Adipose tissue (tissue), 3 donors: ENCODE results near the gene C19orf12. TPM values are rescaled to one million over a fixed set of nuclear protein-coding genes. Genes with fewer than 3 reads are reported as not detected.

Experiments used
- H3K27ac ChIP-seq: one replicate; pipeline ENCODE4 v1.5.1; 2013; ENCODE audit warnings: low read depth, low read length
- WGBS, 3 donors: extraction: QIAGEN DNeasy Blood & Tissue Kit; methylation state at CpG; one replicate each; pipeline ENCODE4 v1.1.7; 2013; 5-methylcytosine and 5-hydroxymethylcytosine counted together
- polyA plus RNA-seq, 3 donors: library from polyadenylated mRNA; stranded (reverse); fragments of 200-250 nt; gene quantifications; one replicate each; pipeline ENCODE4 v1.2.3, GENCODE V29; 2013
- donor health status: healthy with polysubstance abuse.
- donor health status: Bipolar disorder and iron deficiency.
- donor health status: healthy.

C19orf12 gene
- polyA plus RNA-seq, 3 donors = 24.1 to 144 (median 47.1) TPM

DNA sequence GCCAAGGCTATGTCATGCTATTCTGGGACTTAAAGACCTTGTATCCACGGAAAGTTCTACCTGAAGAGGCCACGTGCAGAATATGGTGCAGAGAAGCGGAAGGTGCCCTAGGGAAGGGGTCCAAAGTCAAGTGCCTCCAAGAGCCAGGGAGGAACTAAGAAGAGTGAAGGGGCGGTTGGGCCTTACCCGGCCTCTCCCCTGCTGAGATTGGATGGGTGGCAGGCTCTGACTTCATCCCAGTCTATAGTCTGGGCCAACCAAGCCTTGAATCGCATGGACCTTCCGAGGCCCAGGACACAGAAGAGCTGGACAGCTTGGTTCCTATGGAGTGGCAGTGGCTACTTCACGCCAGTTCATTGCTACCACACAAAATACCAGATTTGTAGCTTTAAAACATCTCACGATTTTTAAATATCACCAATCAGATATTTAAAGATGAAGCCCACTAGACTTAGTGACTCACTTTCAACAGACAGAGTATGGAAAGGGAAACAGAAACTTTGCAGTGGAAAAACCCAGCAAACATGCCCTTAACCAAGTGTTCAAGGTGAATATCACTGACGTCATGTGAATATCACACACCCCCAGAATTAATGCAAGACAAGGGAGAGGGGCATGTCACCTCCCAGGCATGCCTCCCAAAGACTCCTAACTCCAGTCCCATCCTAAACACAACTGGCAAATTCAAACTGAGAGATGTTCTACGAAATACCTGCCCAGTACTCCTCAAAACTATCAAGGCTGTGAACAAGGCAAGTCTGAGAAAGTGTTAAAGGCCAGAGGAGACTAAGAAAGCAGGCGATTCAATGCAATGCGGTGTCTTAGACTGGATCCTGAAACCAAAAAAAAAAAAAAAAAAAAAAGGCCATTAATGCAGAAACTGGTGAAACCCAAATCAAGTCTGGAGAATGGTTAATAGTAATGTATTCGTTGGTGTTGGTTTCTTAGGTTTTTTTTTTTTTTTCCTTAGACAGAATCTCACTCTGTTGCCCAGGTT lies 10.2 kb downstream of the C19orf12 start:
- H3K27ac ChIP-seq = no peak overlapping the region
- WGBS, 3 donors = 86 to 90% (median 88%) methylated on average over 14 of the region's 14 CpGs

DNA sequence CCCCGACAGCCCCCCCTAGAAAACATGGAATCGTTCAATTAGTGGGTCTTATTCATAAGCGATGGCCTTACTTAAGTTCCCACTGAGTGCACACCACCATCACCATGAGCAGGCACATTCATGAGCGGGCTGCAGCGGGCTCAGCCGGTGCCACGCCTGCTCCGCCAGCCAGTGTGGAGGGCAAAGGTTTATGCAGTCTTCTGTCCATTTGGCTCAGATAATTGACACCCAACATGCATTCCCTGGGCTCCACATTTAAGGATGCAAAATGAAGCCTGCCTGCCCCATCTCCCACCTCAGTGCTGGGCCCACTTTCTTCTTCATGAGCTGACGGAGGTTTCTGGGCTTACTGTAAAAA lies 12.1 kb downstream of the C19orf12 start:
- no peak overlapping the region for H3K27ac ChIP-seq
- WGBS, 3 donors = 88 to 91% (median 89%) methylated on average over 9 of the region's 9 CpGs

GRCh38 chr19:29702161-29702962 lies 12.7 kb downstream of the C19orf12 start:
- no peak overlapping the region for H3K27ac ChIP-seq
- 88 to 91% (median 91%) methylated on average over 30 of the region's 30 CpGs for WGBS, 3 donors

DNA sequence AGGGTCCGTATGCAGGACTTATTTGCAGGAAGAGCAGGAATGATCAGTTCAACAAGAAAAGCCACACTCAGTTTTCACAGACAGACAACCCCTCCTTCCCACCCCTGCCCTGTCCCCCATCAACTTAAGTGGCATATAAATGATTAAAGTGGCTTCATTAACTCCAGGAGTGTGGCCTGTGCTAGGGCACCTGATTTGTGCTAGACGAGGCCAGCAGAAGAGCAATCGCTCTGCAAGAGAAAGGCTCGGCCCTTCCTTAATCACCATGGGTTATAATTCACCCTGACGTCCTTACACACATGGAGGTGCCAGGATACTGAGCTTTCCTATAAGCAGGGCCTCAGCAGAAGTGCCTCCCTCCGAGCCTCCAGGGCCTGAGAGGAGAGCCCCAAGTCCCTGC lies 14.6 kb downstream of the C19orf12 start:
- WGBS, 3 donors = 72 to 74% (median 74%) methylated on average over 6 of the region's 6 CpGs
- H3K27ac ChIP-seq = no peak overlapping the region

GRCh38 chr19:29699861-29700260 lies 15.2 kb downstream of the C19orf12 start:
- 74 to 82% (median 81%) methylated on average over 5 of the region's 5 CpGs for WGBS, 3 donors

GRCh38 chr19:29697523-29698261 lies 17.4 kb downstream of the C19orf12 start:
- 78 to 92% (median 83%) methylated on average over 8 to 10 of the region's 10 CpGs for WGBS, 3 donors

More at GRCh38 chr19:29699861-29700260, 15.2 kb downstream of the C19orf12 start:
- no peak overlapping the region for H3K27ac ChIP-seq

DNA sequence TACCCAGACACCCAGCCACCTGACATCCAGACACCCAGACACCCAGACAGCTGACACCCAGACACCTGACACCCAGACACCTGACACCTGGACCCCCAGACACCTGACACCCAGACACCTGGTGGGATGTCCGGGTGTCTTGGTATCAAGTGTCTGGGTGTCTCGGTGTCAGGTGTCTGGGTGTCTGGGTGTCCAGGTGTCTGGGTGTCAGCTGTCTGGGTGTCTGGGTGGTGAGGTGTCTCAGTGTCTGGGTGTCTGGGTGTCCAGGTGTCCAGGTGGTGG lies 18.6 kb downstream of the C19orf12 start:
- no peak overlapping the region for H3K27ac ChIP-seq
- 47 to 91% (median 88%) methylated on average over 2 of the region's 2 CpGs for WGBS, 3 donors

More at GRCh38 chr19:29697523-29698261, 17.4 kb downstream of the C19orf12 start:
- H3K27ac ChIP-seq = no peak overlapping the region

DNA sequence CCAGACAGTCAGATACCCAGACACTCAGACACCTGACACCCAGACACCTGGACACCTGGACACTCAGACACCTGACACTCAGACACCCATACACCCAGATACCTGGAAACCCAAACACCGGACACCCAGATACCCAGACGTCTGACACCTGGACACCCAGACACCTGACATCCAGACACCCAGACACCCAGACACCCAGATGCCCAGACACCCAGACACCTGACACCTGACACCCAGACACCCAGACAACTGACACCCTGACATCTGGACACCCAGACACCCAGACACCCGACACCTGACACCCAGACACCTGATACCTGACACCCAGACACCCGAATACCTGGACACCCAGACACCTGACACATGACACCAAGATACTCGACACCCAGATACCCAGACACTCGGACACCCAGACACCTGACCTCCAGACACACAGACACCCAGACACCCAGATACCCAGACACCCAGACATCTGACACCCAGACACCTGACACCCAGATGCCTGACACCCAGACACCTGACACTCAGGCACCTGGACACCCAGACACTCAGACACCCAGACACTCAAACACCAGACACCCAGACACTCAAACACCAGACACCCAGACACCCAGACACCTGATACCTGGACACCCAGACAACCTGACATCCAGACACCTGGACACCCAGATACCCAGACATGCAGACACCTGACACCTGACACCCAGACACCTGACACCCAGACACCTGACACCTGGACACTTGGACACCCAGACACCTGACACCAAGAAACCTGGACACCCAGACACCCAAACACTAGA lies 19.1 kb downstream of the C19orf12 start:
- H3K27ac ChIP-seq = no peak overlapping the region
- WGBS, 3 donors = 80 to 91% (median 90%) methylated on average over 6 of the region's 6 CpGs

GRCh38 chr19:29694669-29695627 lies 20.1 kb downstream of the C19orf12 start:
- WGBS, 3 donors = 63 to 71% (median 70%) methylated on average over 19 of the region's 19 CpGs

GRCh38 chr19:29694161-29694560 lies 20.9 kb downstream of the C19orf12 start:
- no peak overlapping the region for H3K27ac ChIP-seq
- 51 to 90% (median 73%) methylated on average over 5 of the region's 5 CpGs for WGBS, 3 donors

More at GRCh38 chr19:29694669-29695627, 20.1 kb downstream of the C19orf12 start:
- no peak overlapping the region for H3K27ac ChIP-seq

- 46 to 67% (median 53%) methylated on average over 2 of the region's 2 CpGs for WGBS, 3 donors
Measured at GRCh38 chr19:29690842-29691241, 24.2 kb downstream of the C19orf12 start.

DNA sequence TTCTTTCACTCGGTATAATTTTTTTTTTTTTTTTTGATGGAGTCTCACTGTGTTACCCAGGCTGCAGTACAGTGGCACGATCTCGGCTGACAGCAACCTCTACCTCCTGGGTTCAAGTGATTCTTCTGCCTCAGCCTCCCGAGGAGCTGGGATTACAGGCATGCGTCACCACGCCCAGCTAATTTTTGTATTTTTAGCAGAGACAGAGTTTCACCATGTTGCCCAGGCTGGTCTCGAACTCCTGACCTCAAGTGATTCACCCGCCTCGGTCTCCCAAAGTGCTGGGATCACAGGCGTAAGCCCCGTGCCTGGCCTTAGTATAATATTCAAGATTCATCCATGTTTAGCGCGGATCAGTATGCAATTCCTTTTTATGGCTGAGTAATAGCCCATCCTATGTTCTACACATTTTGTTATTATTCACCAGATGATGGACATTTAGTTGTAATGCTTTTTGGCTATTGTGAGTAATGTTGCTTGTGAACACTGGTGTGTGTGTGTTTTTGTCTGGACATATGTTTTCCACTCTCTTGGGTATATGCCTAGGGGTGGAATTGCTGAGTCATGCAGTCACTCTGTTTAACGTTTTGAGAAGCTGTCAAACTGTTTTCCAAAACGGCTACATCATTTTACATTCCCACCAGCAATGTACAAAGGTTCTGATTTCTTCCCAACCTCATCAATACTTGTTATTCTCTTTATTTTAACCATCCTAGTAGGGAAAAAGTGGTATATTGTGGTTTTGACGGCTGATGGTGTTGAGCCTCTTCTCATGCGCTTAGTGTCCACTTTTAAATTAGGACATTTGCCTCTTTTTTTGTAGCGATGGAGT lies 26.9 kb downstream of the C19orf12 start:
- 69 to 74% (median 73%) methylated on average over 18 of the region's 18 CpGs for WGBS, 3 donors
- no peak overlapping the region for H3K27ac ChIP-seq

More at GRCh38 chr19:29690842-29691241, 24.2 kb downstream of the C19orf12 start:
- no peak overlapping the region for H3K27ac ChIP-seq

DNA sequence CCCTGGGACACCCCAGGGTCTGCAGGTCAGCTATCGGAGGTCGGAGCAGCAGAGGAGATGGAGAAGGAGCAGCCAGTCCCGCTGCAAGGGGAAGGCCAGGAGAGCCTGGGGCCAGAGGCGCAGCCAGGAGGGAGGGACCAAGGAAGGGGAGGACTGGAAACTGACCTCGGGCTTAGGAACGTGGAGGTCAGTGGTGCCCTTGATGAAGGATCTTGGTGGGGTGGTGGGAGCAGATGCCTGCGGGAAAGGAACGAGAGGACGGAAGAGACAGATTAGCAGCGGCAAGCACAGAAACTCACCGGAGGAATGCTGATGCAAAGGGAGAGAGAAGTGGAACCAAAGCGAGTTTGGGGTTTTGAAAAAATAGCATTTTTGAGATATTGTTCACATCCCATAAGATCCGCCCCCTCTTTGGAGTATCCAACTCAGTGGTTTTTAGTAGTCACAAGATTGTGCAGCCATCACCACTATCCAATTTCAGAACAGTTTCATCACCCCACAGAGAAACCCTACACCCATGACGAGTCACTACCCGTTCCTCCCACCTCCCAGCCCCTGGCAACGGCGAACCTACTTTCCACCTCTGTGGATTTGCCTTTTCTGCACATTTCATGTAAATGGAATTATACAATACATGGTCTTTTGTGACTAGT lies 27.7 kb downstream of the C19orf12 start:
- 52 to 67% (median 55%) methylated on average over 17 of the region's 17 CpGs for WGBS, 3 donors
- H3K27ac ChIP-seq = no peak overlapping the region

- H3K27ac ChIP-seq = peak overlapping the region; percentile 38
- 94 to 96% (median 95%) methylated on average over 8 of the region's 8 CpGs for WGBS, 3 donors
Measured at GRCh38 chr19:29686285-29686805, 28.7 kb downstream of the C19orf12 start.

- no peak overlapping the region for H3K27ac ChIP-seq
Measured at GRCh38 chr19:29685326-29685725, 29.7 kb downstream of the C19orf12 start.

More at GRCh38 chr19:29685326-29685725, 29.7 kb downstream of the C19orf12 start:
- 66 to 76% (median 71%) methylated on average over 7 of the region's 7 CpGs for WGBS, 3 donors
